Fibroblast of mammary gland (primary cell): Measurements from ENCODE around the gene CYP2A7.
"Not testable (repeated sequence)": the region's sequence is repeated elsewhere in the genome, so short reads cannot be mapped to it uniquely, and the experiment has no call there.

Experiments
- DNase-seq: peaks from one replicate; pipeline ENCODE4 v3.0.0-alpha.2; 2010; ENCODE audit warnings: low read depth
- H3K4me3 ChIP-seq: 2 replicates; pipeline ENCODE4 v1.5.1; 2011; ENCODE audit warnings: low read depth, mild to moderate bottlenecking, low read length, moderate library complexity; ENCODE audit not compliant: control insufficient read depth
- TF ChIP-seq, protein P1 (sequence below): conservative IDR thresholded peaks from 2 replicates; pipeline ENCODE4 v1.5.1; 2011; ENCODE audit warnings: low read depth, low read length, inconsistent platforms; ENCODE audit not compliant: control insufficient read depth, insufficient read depth

The CYP2A7 gene

DNA sequence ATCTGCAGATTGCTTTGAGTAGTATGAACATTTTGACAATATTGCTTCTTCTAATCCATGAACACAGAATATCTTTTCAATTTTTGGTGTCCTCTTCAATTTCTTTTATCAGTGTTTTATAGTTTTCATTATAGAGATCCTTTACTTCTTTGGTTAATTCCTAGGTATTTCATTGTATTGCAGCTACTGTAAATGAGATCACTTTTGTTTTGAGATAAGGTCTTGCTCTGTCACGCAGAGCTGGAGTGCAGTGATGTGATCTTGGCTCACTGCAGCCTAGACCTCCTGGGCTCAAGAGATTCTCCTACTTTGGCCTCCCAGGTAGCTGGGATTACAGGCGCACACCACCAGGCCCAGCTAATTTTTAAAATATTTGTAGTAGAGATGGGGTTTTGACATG is 9.8 kb downstream of the CYP2A7 start:
- TF ChIP-seq, protein P1, sequence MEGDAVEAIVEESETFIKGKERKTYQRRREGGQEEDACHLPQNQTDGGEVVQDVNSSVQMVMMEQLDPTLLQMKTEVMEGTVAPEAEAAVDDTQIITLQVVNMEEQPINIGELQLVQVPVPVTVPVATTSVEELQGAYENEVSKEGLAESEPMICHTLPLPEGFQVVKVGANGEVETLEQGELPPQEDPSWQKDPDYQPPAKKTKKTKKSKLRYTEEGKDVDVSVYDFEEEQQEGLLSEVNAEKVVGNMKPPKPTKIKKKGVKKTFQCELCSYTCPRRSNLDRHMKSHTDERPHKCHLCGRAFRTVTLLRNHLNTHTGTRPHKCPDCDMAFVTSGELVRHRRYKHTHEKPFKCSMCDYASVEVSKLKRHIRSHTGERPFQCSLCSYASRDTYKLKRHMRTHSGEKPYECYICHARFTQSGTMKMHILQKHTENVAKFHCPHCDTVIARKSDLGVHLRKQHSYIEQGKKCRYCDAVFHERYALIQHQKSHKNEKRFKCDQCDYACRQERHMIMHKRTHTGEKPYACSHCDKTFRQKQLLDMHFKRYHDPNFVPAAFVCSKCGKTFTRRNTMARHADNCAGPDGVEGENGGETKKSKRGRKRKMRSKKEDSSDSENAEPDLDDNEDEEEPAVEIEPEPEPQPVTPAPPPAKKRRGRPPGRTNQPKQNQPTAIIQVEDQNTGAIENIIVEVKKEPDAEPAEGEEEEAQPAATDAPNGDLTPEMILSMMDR = no peak
- no peak overlapping the region for H3K4me3 ChIP-seq
- no peak for DNase-seq

DNA sequence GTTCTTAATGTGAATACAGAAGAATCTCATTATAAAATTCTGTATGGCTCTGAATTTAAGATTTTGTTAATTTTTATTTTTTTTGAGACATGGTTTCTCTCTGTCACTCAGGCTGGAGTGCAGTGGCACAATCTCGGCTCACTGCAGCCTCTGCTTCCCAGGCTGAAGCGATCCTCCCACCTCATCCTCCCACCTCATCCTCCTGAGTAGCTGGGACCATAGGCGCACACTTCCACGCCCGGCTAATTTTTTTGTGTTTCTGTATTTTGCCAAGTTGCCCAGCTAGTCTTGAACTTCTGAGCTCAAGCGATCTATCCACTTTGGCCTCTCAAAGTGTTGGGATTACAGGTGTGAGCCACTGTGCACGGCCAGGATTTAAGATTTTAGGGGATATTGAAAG is 14.3 kb downstream of the CYP2A7 start:
- no peak for DNase-seq
- no peak overlapping the region for H3K4me3 ChIP-seq

DNA sequence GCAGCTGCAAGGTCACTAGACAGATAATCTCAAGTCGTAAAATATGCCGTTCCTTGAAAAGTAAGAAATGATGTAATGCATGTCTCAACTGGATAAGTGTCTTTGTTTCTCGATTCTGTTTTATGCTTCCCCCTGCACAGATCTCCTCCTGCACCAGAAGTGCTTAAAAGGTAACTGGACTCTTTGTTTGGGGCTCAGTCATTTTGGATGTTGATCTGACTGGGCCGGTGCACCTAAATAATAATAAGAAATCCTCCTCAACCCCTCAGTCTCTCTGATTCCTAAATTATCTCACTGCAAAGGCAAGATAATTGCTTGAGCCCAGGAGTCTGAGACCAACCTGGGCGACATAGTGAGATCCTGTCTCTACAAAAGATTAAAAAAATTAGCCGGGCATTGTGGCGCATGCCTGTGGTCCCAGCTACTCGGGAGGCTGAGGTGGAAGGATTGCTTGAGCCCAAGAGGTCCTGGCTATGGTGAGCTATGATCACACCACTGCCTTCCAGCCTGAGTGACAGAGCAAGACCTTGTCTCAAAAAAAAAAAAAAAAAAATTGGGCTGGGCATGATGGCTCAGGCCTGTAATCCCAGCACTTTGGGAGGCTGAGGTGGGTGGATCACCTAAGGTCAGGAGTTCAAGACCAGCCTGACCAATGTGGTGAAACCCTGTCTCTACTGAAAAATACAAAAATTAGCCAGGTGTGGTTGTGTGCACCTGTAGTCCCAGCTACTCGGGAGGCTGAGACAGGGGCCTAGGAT is 17.1 kb downstream of the CYP2A7 start:
- not testable (repeated sequence) for DNase-seq, H3K4me3 ChIP-seq

More for the DNA sequence above, 14.3 kb downstream of the CYP2A7 start:
- TF ChIP-seq, protein P1 = no peak

DNA sequence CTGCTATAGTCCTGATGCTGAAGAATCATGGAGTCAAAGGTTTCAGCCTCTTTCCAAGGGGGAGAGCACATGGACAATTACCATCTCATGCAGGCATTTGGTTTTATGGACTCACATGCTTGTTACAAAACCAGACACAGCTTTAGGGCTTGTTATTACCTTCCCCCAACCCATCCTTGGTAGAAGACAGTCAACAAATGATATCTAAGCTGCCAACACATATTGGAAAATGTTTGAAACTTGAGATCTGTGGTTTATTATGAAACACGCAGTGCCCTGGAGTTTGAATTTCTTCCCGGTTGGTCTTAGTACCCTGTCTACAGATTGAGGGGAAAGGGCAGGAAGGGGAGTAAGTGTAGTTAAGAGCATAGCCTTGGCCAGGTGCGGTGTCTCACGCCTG is 19.2 kb downstream of the CYP2A7 start:
- H3K4me3 ChIP-seq = no peak overlapping the region
- peak; percentile 40 for DNase-seq
- TF ChIP-seq, protein P1 = no peak

DNA sequence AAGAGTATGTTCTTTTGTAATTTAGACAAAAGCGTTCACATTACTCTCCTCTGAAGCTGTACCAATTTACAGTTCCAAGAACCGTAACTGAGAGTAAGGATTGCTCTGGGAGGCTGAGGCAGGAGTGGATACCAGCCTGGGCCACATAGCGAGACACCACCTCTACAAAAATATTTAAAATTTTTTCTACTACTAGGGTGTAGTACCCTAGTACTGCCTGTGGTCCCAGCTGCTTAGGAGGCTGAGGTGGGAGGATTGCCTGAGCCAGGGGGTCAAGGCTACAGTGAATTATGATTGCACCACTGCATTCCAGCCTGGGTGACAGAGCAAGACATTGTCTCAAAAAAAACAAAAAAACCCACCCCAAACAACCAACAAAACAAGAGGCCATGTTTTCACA is 19.7 kb downstream of the CYP2A7 start:
- TF ChIP-seq, protein P1 = no peak
- DNase-seq = no peak
- H3K4me3 ChIP-seq = no peak overlapping the region

DNA sequence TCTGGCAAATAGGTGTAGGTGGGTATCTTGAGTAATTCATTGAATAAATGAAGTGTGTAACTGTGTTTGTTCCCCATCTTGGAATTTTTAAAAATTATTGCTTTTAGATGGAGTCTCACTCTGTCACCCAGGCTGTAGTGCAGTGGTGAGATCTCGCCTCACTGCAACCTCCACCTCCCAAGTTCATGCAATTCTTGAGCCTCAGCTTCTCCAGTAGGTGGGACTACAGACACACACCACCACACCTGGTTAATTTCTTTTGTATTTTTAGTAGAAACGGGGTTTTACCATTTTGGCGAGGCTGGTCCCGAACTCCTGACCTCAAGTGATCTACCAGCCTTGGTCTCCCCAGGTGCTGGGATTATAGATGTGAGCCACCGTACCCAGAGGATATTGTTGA is 23.9 kb downstream of the CYP2A7 start:
- no peak overlapping the region for H3K4me3 ChIP-seq
- TF ChIP-seq, protein P1 = no peak
- no peak for DNase-seq

DNA sequence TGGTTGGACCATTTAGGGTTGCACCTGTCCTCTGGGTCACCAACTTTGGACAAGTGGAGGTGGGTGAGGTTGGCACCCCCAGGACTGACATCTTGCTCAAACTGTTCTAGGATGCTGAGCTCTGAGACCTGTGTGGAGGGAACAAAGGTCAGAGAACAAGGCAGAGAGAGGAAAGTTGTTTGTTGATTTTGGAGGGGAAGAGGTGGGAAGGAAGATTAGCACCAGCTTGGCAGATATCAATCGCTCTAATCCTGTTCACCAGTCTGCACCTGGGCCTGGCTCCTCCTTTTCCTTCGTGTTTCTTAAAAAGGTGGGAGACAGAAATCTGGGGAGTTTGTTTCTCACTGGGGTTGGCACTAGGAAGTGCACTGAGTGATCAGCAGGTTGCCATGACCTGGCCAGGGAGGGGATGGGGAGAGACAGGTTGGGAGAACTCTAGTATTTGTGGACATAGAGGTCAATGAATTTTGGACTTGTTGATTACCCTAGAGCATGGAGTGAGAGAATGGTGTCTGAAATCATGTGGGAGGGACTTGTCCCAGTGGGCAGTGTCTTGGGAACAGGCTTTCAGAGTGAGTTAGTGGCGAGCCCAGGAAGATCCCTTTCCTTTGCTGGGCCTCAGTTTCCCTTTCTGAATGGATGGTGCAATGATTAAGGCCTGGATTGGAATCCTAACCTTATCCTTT is 29.4 kb downstream of the CYP2A7 start:
- H3K4me3 ChIP-seq, DNase-seq: not testable (repeated sequence)

DNA sequence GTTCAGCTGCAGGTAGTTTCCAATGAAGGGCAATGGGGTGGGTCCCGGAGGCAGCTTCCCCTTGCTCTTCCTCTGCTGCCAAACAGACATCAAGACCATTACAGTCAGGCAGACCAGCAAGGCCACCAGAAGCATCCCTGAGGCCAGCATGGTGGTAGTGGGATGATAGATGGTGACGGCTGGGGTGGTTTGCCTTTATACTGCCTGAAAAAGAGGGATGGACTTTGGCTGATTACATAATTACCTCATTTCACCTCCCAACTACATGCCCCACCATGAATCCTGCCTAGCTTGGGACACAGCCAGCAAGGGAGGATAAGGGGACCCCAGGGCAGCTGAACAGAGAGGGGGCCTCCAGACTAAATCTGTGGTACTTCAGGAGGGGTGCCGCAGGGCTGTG is 31.8 kb downstream of the CYP2A7 start, which contains the start of gene CYP2A6:
TSS of gene CYP2A6 (minus strand) at position 171 of the 400 bp plus-strand sequence. CDS start at position 150, 21 bp downstream.
- not testable (repeated sequence) for H3K4me3 ChIP-seq, DNase-seq

DNA sequence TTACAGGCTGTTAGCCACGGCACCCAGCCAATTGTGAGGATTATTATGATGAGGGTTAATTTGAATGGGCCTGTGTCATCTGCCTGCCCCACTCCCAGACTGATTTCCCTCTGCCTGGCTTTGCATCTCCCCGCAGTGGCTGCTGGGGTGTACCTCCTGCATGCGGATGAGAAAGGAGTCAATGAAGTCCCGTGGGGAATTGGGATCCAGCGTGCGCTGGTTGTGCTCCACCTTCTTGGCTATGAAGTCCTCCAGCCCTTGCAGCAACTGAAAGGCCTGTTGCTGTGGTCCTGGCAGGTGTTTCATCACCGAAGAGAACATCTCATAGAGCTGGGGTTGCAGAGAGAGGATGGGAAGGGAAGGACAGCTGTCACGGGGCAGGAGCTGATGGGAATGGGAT is 35.3 kb downstream of the CYP2A7 start:
- H3K4me3 ChIP-seq, DNase-seq: not testable (repeated sequence)

DNA sequence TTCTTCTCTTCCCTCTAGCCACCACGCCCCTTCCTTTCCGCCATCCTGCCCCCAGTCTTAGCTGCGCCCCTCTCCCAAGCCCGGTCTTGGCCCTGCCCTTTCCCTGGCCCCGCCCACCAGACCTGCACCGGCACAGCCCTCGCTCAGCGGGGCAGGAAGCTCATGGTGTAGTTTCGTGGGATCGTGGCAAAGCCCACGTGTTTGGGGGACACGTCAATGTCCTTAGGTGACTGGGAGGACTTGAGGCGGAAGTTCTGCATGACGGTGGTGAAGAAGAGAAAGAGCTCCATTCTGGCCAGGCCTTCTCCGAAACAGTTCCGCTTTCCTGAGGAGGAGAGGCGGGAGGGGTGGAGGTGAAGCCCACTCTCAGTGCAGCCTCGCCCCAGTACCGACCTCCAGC is 38.4 kb downstream of the CYP2A7 start:
- not testable (repeated sequence) for DNase-seq, H3K4me3 ChIP-seq

DNA sequence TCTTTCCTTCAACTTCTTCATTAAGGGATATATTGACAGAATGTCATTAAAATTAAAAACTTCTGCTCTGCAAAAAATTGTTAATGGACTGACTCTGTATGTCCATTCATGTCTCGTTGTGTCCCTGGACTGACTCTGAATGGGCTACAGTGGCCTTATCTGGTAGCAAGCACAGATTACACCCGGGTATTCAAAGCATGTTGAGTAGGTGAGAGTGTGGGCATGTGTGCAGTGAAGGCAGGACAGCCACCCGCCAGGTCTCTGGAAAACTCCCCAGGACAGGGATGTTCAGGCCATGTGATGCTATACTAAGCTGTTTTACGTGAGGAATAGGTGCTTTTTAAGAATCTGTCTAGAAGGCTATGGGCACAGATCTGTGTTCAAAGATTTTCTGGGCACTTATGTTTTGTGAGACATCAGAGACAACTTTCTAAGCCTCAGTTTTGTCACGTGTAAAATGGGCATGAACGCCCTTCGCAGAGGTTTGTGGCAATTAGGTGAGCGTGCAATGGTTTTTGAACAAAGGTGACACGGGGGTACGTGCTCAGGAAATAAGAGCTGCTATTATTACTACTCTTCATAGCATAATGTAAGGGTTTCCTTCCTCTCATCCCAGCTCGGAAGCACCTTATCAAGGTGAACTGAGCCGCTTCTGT is 38.9 kb downstream of the CYP2A7 start:
- DNase-seq, H3K4me3 ChIP-seq: not testable (repeated sequence)

DNA sequence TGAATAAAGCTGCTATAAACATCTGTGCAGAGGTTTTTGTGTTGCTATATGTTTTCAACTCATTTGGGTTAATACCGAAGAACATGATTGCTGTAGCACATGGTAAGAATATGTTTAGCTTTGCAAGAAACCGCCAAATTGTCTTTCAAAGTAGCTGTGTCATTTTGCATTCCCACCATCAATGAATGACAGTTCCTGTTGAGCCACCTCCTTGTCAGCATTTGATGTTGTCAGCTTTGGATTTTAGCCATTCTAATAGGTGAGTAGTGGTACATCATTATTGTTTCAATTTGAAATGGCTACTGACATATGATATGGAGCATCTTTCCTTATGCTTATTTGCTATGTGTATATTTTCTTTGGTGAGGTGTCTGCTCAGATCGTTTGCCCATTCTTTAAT is 40.0 kb downstream of the CYP2A7 start:
- H3K4me3 ChIP-seq, DNase-seq: not testable (repeated sequence)
